Measurements from ENCODE around the gene TMC7.

Gene TMC7

DNA sequence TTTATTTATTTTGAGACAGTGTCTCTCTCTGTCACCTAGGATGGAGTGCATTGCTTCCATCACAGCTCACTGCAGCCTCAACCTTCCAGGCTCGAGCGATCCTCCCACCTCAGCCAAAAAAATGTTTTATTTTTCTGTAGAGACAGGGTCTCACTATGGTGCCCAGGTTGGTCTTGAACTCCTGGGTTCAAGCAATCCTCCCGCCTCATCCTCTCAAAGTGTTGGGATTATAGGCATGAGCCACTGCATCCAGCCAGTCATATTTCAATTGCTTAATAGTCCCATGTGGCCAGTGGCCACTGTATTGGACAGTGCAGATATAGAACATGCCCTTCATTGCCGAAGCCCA is 15.3 kb downstream of the TMC7 start:
- no peaks in the 10 kb centered on the region for H3K9me3 ChIP-seq (ENCODE audit: control insufficient read depth, low read length)
- no peaks in the 10 kb centered on the region for H3K4me1 ChIP-seq (ENCODE audit: control insufficient read depth, insufficient read depth, low read length, poor library complexity, severe bottlenecking)
- H3K27me3 ChIP-seq (replicated peaks; ENCODE audit: control insufficient read depth, insufficient read depth, low read length, poor library complexity, severe bottlenecking) = no peaks in the 10 kb centered on the region
- no peak overlapping the region for H3K4me3 ChIP-seq (ENCODE audit: insufficient read depth, low read depth, low read length, poor library complexity, severe bottlenecking)
- H3K27ac ChIP-seq (ENCODE audit: insufficient read depth, low read length, poor library complexity, severe bottlenecking) = no peak overlapping the region
- DNase-seq = no peak
- H3K36me3 ChIP-seq (ENCODE audit: control insufficient read depth, insufficient read depth, low read length) = no peaks in the 10 kb centered on the region

- no peak for DNase-seq
- Histone ChIP-seq H3K9me3 (ENCODE audit: control insufficient read depth, low read length) (no peaks in the 10 kb centered on the region), H3K4me3 (ENCODE audit: insufficient read depth, low read depth, low read length, poor library complexity, severe bottlenecking) (no peak overlapping the region), H3K4me1 (ENCODE audit: control insufficient read depth, insufficient read depth, low read length, poor library complexity, severe bottlenecking) (no peaks in the 10 kb centered on the region), H3K36me3 (ENCODE audit: control insufficient read depth, insufficient read depth, low read length) (no peaks in the 10 kb centered on the region), H3K27ac (ENCODE audit: insufficient read depth, low read length, poor library complexity, severe bottlenecking) (no peak overlapping the region), H3K27me3 (replicated peaks; ENCODE audit: control insufficient read depth, insufficient read depth, low read length, poor library complexity, severe bottlenecking) (no peaks in the 10 kb centered on the region)
Measured at GRCh38 chr16:19001788-19002187, 18.1 kb downstream of the TMC7 start.

- Histone ChIP-seq H3K4me1 (ENCODE audit: control insufficient read depth, insufficient read depth, low read length, poor library complexity, severe bottlenecking) (no peaks in the 10 kb centered on the region), H3K27ac (ENCODE audit: insufficient read depth, low read length, poor library complexity, severe bottlenecking) (no peak overlapping the region), H3K36me3 (ENCODE audit: control insufficient read depth, insufficient read depth, low read length) (no peaks in the 10 kb centered on the region), H3K9me3 (ENCODE audit: control insufficient read depth, low read length) (no peaks in the 10 kb centered on the region), H3K27me3 (replicated peaks; ENCODE audit: control insufficient read depth, insufficient read depth, low read length, poor library complexity, severe bottlenecking) (no peaks in the 10 kb centered on the region), H3K4me3 (ENCODE audit: insufficient read depth, low read depth, low read length, poor library complexity, severe bottlenecking) (no peak overlapping the region)
- DNase-seq = no peak
Measured at GRCh38 chr16:19003935-19004334, 20.2 kb downstream of the TMC7 start.

- H3K4me3 ChIP-seq (ENCODE audit: insufficient read depth, low read depth, low read length, poor library complexity, severe bottlenecking) = no peak overlapping the region
- no peak overlapping the region for H3K27ac ChIP-seq (ENCODE audit: insufficient read depth, low read length, poor library complexity, severe bottlenecking)
- no peak for DNase-seq
- H3K4me1 ChIP-seq (ENCODE audit: control insufficient read depth, insufficient read depth, low read length, poor library complexity, severe bottlenecking) = no peaks in the 10 kb centered on the region
- H3K36me3 ChIP-seq (ENCODE audit: control insufficient read depth, insufficient read depth, low read length) = no peaks in the 10 kb centered on the region
- H3K27me3 ChIP-seq (replicated peaks; ENCODE audit: control insufficient read depth, insufficient read depth, low read length, poor library complexity, severe bottlenecking) = no peaks in the 10 kb centered on the region
- no peaks in the 10 kb centered on the region for H3K9me3 ChIP-seq (ENCODE audit: control insufficient read depth, low read length)
Measured at GRCh38 chr16:19005561-19006445, 22.1 kb downstream of the TMC7 start.

DNA sequence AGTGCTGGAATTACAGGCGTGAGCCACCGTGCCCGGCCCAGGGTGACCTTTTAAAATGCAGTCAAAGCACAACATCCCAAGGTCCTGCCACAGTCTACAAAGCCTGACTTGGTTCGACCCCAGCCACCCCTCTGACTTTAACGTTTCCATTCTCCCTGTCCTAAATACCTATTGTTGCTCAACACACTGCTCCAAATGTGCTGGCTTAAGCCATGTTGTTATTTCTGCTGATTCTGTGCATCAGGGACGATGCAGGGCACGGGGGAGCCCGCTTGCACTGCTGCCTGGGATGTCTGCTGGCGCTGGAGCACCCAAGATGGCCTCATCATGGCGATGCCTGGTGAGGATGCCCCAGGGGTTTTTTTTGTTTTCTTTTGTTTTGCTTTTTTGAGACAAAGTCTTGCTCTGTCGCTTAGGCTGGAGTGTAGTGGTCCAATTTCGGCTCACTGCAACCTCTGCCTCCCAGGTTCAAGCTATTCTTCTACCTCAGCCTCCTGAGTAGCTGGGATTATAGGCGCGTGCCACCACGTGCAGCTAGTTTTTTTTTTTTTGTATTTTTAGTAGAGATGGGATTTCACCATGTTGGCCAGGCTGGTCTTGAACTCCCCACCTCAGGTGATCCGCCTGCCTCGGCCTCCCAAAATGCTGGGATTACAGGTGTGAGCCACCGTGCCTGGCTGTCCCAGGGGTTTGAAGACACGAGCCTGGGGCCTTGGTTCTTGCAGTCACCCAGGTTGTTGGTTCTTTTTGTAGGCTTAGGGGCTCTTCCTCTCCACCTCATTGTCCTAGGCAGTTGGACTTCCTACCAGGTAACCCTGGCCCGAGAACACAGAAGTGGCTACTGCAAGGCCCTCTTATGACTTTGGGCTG is 22.9 kb downstream of the TMC7 start:
- no peak overlapping the region for H3K4me3 ChIP-seq (ENCODE audit: insufficient read depth, low read depth, low read length, poor library complexity, severe bottlenecking)
- DNase-seq = no peak
- no peaks in the 10 kb centered on the region for H3K27me3 ChIP-seq (replicated peaks; ENCODE audit: control insufficient read depth, insufficient read depth, low read length, poor library complexity, severe bottlenecking)
- H3K4me1 ChIP-seq (ENCODE audit: control insufficient read depth, insufficient read depth, low read length, poor library complexity, severe bottlenecking) = no peaks in the 10 kb centered on the region
- no peaks in the 10 kb centered on the region for H3K36me3 ChIP-seq (ENCODE audit: control insufficient read depth, insufficient read depth, low read length)
- H3K27ac ChIP-seq (ENCODE audit: insufficient read depth, low read length, poor library complexity, severe bottlenecking) = no peak overlapping the region
- no peaks in the 10 kb centered on the region for H3K9me3 ChIP-seq (ENCODE audit: control insufficient read depth, low read length)

- no peaks in the 10 kb centered on the region for H3K27me3 ChIP-seq (replicated peaks; ENCODE audit: control insufficient read depth, insufficient read depth, low read length, poor library complexity, severe bottlenecking)
- no peaks in the 10 kb centered on the region for H3K9me3 ChIP-seq (ENCODE audit: control insufficient read depth, low read length)
- no peak overlapping the region for H3K27ac ChIP-seq (ENCODE audit: insufficient read depth, low read length, poor library complexity, severe bottlenecking)
- no peak overlapping the region for H3K4me3 ChIP-seq (ENCODE audit: insufficient read depth, low read depth, low read length, poor library complexity, severe bottlenecking)
- no peaks in the 10 kb centered on the region for H3K4me1 ChIP-seq (ENCODE audit: control insufficient read depth, insufficient read depth, low read length, poor library complexity, severe bottlenecking)
- DNase-seq = no peak
- no peaks in the 10 kb centered on the region for H3K36me3 ChIP-seq (ENCODE audit: control insufficient read depth, insufficient read depth, low read length)
Measured at GRCh38 chr16:19008245-19009169, 24.8 kb downstream of the TMC7 start.

DNA sequence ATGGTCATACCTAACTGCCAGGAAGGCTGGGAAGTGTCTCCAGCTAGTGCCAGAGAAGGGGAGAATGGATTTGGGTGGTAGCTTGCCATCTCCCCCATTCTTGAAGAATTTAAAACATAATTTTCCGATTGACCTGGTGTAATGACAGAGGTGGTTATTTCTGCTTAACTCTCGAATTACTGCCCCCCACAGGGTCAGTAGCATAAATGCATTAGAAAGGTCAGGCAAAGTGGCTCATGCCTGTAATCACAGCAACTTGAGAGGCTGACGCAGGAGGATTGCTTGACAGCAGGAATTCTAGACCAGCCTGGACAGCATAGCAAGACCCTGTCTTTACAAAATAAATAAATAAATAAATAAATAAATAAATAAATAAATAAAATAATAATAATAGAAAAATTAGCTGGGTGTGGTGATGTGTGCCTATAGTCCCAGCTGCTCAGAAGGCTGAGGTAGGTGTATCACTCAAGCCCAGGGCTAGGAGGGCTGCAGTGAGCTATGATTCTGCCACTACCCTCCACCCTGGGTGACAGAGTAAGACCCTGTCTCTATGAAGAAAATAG is 27.5 kb downstream of the TMC7 start:
- Histone ChIP-seq H3K9me3 (ENCODE audit: control insufficient read depth, low read length) (no peaks in the 10 kb centered on the region), H3K27me3 (replicated peaks; ENCODE audit: control insufficient read depth, insufficient read depth, low read length, poor library complexity, severe bottlenecking) (no peaks in the 10 kb centered on the region), H3K4me1 (ENCODE audit: control insufficient read depth, insufficient read depth, low read length, poor library complexity, severe bottlenecking) (no peaks in the 10 kb centered on the region), H3K4me3 (ENCODE audit: insufficient read depth, low read depth, low read length, poor library complexity, severe bottlenecking) (no peak overlapping the region), H3K27ac (ENCODE audit: insufficient read depth, low read length, poor library complexity, severe bottlenecking) (no peak overlapping the region), H3K36me3 (ENCODE audit: control insufficient read depth, insufficient read depth, low read length) (no peaks in the 10 kb centered on the region)
- DNase-seq = no peak

- Histone ChIP-seq H3K36me3 (ENCODE audit: control insufficient read depth, insufficient read depth, low read length) (no peaks in the 10 kb centered on the region), H3K9me3 (ENCODE audit: control insufficient read depth, low read length) (no peaks in the 10 kb centered on the region), H3K27me3 (replicated peaks; ENCODE audit: control insufficient read depth, insufficient read depth, low read length, poor library complexity, severe bottlenecking) (no peaks in the 10 kb centered on the region), H3K4me3 (ENCODE audit: insufficient read depth, low read depth, low read length, poor library complexity, severe bottlenecking) (no peak overlapping the region), H3K27ac (ENCODE audit: insufficient read depth, low read length, poor library complexity, severe bottlenecking) (no peak overlapping the region), H3K4me1 (ENCODE audit: control insufficient read depth, insufficient read depth, low read length, poor library complexity, severe bottlenecking) (no peaks in the 10 kb centered on the region)
- no peak for DNase-seq
Measured at GRCh38 chr16:19014461-19014860, 30.7 kb downstream of the TMC7 start.

GRCh38 chr16:19017179-19017578 is 33.4 kb downstream of the TMC7 start:
- Histone ChIP-seq H3K36me3 (ENCODE audit: control insufficient read depth, insufficient read depth, low read length) (no peaks in the 10 kb centered on the region), H3K4me3 (ENCODE audit: insufficient read depth, low read depth, low read length, poor library complexity, severe bottlenecking) (no peak overlapping the region)
- no peak for DNase-seq

More at GRCh38 chr16:19017179-19017578, 33.4 kb downstream of the TMC7 start:
- H3K27ac ChIP-seq (ENCODE audit: insufficient read depth, low read length, poor library complexity, severe bottlenecking) = no peak overlapping the region
- H3K9me3 ChIP-seq (ENCODE audit: control insufficient read depth, low read length) = no peaks in the 10 kb centered on the region
- no peaks in the 10 kb centered on the region for H3K4me1 ChIP-seq (ENCODE audit: control insufficient read depth, insufficient read depth, low read length, poor library complexity, severe bottlenecking)
- no peaks in the 10 kb centered on the region for H3K27me3 ChIP-seq (replicated peaks; ENCODE audit: control insufficient read depth, insufficient read depth, low read length, poor library complexity, severe bottlenecking)

Measured in effector memory CD4-positive, alpha-beta T cell (primary cell).